KMS-11 (cell line): ENCODE results near the gene GRK2.

Experiments used
- H2AFZ ChIP-seq: fragments of 200-600 bp; sonication (generic); 2 replicates; pipeline ENCODE4 v1.6.1; 2016; ENCODE audit warnings: antibody characterized with exemption, mixed run types, low read depth
- H3K27ac ChIP-seq: fragments of 200-600 bp; sonication (generic); 2 replicates; pipeline ENCODE4 v1.6.1; 2016; ENCODE audit warnings: mild to moderate bottlenecking, mixed run types
- H3K27me3 ChIP-seq: fragments of 200-600 bp; sonication (generic); 2 replicates; pipeline ENCODE4 v1.6.1; 2017; ENCODE audit warnings: mild to moderate bottlenecking, low read depth, mixed run types, moderate library complexity; ENCODE audit not compliant: insufficient read depth
- H3K36me3 ChIP-seq: fragments of 200-600 bp; sonication (generic); 2 replicates; pipeline ENCODE4 v1.6.1; 2017; ENCODE audit warnings: mild to moderate bottlenecking, mixed run types; ENCODE audit not compliant: insufficient read depth
- H3K4me1 ChIP-seq: fragments of 200-600 bp; sonication (generic); 2 replicates; pipeline ENCODE4 v1.6.1; 2016; ENCODE audit warnings: mild to moderate bottlenecking, low read depth, mixed run types; ENCODE audit not compliant: poor library complexity, severe bottlenecking
- H3K4me2 ChIP-seq: fragments of 200-600 bp; sonication (generic); 2 replicates; pipeline ENCODE4 v1.7.0; 2016; ENCODE audit warnings: mild to moderate bottlenecking, mixed run types
- H3K4me3 ChIP-seq: fragments of 200-600 bp; sonication (generic); IDR thresholded peaks from 2 replicates; pipeline ENCODE4 v1.6.1; 2017; ENCODE audit warnings: low read depth, low read length, mixed read lengths; ENCODE audit not compliant: insufficient read depth
- H3K79me2 ChIP-seq: fragments of 200-600 bp; sonication (generic); 2 replicates; pipeline ENCODE4 v1.6.1; 2016; ENCODE audit warnings: low read depth, mixed run types; ENCODE audit not compliant: insufficient read depth
- H3K9ac ChIP-seq: fragments of 200-600 bp; sonication (generic); 2 replicates; pipeline ENCODE4 v1.6.1; 2016; ENCODE audit warnings: mild to moderate bottlenecking, mixed run types
- H4K20me1 ChIP-seq: fragments of 200-600 bp; sonication (generic); 2 replicates; pipeline ENCODE4 v1.6.1; 2016; ENCODE audit warnings: mild to moderate bottlenecking, mixed run types; ENCODE audit not compliant: insufficient read depth
- TF ChIP-seq, protein P1 (sequence below): fragments of 200-600 bp; sonication (generic); conservative IDR thresholded peaks from 2 replicates; pipeline ENCODE4 v1.6.1; 2017; ENCODE audit warnings: low read depth, mild to moderate bottlenecking, antibody characterized with exemption, low read length, moderate library complexity, mixed read lengths

The GRK2 gene

DNA sequence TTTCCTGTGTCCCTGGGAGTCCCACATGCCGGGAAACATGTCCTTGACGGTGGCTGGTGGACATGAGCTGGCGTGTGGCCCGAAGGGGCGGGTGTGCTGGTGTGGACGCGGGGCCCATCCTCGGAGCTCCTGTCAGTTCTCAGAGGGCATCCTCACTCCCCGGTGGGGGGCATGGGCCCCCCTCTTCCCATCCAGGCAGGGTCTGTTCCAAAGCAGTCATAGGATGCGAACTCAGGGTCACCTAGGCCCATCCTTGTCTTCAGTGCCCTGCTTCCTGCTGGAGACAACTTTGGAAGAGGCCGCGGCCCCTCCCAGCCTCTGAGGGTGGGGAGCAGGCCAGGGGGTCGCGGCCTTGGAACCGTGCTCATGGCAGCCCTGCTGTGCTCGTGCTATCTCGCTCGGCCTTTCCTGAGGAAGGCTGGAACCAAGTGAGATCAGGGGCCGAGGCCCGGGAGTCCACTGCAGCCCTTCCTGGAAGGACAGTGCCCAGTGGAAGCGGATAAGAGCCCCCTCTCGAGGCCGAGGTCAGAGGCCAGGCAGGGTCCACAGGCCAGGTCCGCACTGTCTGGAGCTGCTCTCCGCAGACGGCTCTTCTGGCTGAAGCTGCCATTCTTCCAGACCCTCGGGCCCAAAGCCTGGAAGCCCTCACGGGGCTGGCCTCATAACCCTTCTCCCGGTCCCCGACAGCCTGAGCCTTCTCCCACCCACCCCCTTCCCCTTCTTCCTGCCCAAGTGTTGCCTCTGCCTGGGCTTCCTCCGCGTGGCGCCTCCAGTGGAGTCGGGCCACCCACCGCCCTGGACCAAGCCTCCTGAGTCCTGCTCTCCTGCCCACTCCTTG is 8.7 kb downstream of the GRK2 start:
- no peak overlapping the region for H3K27ac ChIP-seq
- no peak overlapping the region for H3K9ac ChIP-seq
- no peaks in the 10 kb centered on the region for H3K36me3 ChIP-seq
- peaks cover 33% of the 10 kb centered on the region for H3K4me1 ChIP-seq
- H3K4me2 ChIP-seq = no peak overlapping the region
- H2AFZ ChIP-seq = no peak overlapping the region
- no peaks in the 10 kb centered on the region for H3K27me3 ChIP-seq
- H3K4me3 ChIP-seq = no peak overlapping the region
- TF ChIP-seq, protein P1, sequence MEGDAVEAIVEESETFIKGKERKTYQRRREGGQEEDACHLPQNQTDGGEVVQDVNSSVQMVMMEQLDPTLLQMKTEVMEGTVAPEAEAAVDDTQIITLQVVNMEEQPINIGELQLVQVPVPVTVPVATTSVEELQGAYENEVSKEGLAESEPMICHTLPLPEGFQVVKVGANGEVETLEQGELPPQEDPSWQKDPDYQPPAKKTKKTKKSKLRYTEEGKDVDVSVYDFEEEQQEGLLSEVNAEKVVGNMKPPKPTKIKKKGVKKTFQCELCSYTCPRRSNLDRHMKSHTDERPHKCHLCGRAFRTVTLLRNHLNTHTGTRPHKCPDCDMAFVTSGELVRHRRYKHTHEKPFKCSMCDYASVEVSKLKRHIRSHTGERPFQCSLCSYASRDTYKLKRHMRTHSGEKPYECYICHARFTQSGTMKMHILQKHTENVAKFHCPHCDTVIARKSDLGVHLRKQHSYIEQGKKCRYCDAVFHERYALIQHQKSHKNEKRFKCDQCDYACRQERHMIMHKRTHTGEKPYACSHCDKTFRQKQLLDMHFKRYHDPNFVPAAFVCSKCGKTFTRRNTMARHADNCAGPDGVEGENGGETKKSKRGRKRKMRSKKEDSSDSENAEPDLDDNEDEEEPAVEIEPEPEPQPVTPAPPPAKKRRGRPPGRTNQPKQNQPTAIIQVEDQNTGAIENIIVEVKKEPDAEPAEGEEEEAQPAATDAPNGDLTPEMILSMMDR = no peak
- peaks cover 74% of the 10 kb centered on the region for H3K79me2 ChIP-seq
- no peaks in the 10 kb centered on the region for H4K20me1 ChIP-seq

DNA sequence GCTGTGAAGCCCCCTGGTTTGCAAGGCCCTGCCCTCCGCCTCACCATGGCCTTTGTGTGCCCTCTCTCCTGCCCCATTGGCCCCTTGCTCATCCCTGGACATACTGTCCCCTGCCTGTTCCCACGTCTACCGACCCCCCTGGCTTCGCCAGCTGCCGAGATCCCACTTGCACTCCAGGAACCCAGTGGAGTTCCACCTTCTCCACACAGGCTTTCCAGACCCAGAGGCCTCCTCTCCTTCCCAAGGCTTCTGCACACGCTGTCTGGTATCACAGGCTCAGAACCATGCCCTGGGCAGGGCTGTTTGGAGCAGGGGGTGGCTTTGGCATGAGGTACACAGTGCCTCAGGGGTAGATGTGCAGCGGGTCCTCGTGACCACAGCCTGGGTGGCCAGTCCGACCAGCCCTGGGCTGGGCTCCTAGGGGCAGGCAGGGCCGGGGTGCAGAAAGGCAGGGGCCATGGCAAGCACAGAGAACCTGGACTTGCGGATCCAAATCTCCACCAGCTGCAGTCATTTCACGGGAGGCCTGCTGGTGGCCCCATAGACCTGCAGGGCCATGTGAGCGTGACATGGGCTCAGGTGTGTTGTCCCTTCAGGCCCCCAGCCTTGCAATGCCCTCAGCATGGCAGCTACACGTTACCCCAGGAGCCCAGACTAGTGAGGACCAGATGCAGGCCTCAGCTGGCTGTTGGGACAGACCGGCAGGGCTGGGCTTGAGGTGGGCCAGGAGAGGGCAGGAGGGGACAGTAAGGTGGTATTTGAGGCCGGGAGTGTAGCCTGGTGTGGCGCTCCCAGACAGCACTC is 9.5 kb downstream of the GRK2 start:
- Histone ChIP-seq H3K9ac (no peak overlapping the region; the same call in 1 of the 2 replicates), H2AFZ (no peak overlapping the region), H3K4me2 (peak overlapping the region; percentile 100; the same call in 1 of the 2 replicates), H4K20me1 (no peaks in the 10 kb centered on the region), H3K79me2 (peaks cover 66% of the 10 kb centered on the region), H3K36me3 (peaks cover 4% of the 10 kb centered on the region; the same call in 1 of the 2 replicates), H3K27ac (peak overlapping the region; percentile 8; the same call in 1 of the 2 replicates), H3K27me3 (no peaks in the 10 kb centered on the region), H3K4me3 (no peak overlapping the region), H3K4me1 (peaks cover 33% of the 10 kb centered on the region)
- TF ChIP-seq, protein P1 = no peak

DNA sequence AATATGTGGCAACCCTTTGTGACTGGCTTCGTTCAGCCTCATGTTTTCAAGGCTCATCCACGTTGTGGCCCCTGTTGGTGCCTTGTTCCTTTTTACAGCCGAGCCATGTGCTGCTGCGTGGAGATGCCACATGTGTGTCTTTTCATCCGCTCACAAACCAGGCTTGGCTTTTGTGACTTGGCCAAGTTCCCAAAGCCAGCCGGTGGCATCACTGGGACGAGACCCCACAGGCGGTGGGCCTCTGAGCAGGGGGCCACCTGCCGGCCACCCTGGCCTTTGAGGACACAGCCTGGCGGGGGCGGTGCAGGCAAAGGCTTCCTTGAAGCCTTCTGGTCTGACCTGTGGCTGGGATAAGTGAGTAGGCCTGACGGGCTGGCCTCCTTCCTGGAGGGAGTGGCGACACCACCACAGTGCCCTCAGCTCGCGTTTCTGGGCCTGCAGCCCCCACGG is 10.5 kb downstream of the GRK2 start:
- peak overlapping the region; percentile 61; the same call in 1 of the 2 replicates for H2AFZ ChIP-seq
- TF ChIP-seq, protein P1 = no peak
- peak overlapping the region; percentile 99 for H3K27ac ChIP-seq
- H3K9ac ChIP-seq = peak overlapping the region; percentile 90
- no peaks in the 10 kb centered on the region for H3K27me3 ChIP-seq
- H3K36me3 ChIP-seq = peaks cover 4% of the 10 kb centered on the region; the same call in 1 of the 2 replicates
- no peak overlapping the region for H3K4me3 ChIP-seq
- H3K4me1 ChIP-seq = peaks cover 33% of the 10 kb centered on the region
- peak overlapping the region; percentile 100 for H3K4me2 ChIP-seq
- peaks cover 56% of the 10 kb centered on the region for H3K79me2 ChIP-seq
- H4K20me1 ChIP-seq = no peaks in the 10 kb centered on the region

DNA sequence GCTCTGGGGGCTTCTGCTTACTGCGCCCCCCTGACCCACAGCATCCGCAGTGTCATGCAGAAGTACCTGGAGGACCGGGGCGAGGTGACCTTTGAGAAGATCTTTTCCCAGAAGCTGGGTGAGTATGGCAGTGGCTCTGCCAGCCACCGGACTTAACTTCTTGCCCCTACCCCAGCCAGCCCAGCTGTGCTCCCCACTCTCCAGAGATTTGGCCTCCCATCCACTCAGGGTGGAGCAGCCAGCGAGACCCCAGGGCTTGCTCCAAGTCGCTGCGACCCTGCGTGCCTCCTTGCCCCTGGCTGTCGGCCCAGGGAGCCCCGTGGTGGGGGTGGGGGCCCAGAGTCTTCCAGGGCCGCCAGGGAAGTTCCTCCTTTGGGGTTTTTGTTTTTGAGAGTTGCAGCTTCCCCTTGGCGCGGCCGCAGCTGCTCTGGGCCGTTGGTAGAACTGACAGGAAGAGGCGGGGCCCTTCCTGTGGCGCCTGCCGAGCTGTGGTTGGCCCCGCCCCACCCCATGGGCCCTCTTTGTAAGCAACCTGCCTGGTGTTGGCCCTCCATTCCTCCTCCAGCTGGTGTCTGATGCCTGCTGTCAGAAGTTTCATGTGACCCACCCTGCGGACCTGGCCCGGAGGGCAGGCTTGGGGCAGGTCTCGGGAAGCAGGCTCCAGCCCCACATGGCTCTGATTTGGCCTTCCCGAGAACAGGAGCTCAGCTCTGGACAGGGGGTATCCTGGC is 11.1 kb downstream of the GRK2 start:
- Histone ChIP-seq H3K79me2 (peaks cover 50% of the 10 kb centered on the region), H4K20me1 (no peaks in the 10 kb centered on the region), H2AFZ (peak overlapping the region; percentile 61; the same call in 1 of the 2 replicates), H3K4me3 (no peak overlapping the region), H3K36me3 (peaks cover 4% of the 10 kb centered on the region; the same call in 1 of the 2 replicates), H3K4me1 (peaks cover 33% of the 10 kb centered on the region), H3K27me3 (no peaks in the 10 kb centered on the region), H3K4me2 (peak overlapping the region; percentile 100), H3K9ac (peak overlapping the region; percentile 90), H3K27ac (peak overlapping the region; percentile 99)
- TF ChIP-seq, protein P1 = no peak
